DMS 273 treated with DMSO at 0.1 percent for 48 hours (cell line): ENCODE measurements around the gene OGFOD3.
"Not testable (repeated sequence)": the region's sequence is repeated elsewhere in the genome, so short reads cannot be mapped to it uniquely, and the experiment has no call there.

Source experiments
- DNase-seq: peaks from one replicate; lab custom pipeline; 2025; lab: John Stamatoyannopoulos, UW

The OGFOD3 gene

GRCh38 chr17:82373072-82373452 is 45.3 kb downstream of the OGFOD3 start:
- not testable (repeated sequence) for DNase-seq

GRCh38 chr17:82372249-82373071 is 45.9 kb downstream of the OGFOD3 start:
- DNase-seq, result no peak

GRCh38 chr17:82371333-82372248 is 46.8 kb downstream of the OGFOD3 start, which contains the start of gene UTS2R:
UTS2R (plus strand) TSS chr17:82371765; CDS start chr17:82374325, 2,560 bp downstream.
- no peak for DNase-seq

GRCh38 chr17:82370471-82371332 is 47.7 kb downstream of the OGFOD3 start:
- no peak for DNase-seq

- no peak for DNase-seq
Observed at GRCh38 chr17:82369211-82369610, 49.2 kb downstream of the OGFOD3 start.

GRCh38 chr17:82367724-82368524 is 50.5 kb downstream of the OGFOD3 start:
- no peak for DNase-seq

GRCh38 chr17:82366749-82367148 is 51.6 kb downstream of the OGFOD3 start:
- no peak for DNase-seq

GRCh38 chr17:82365606-82366295 is 52.6 kb downstream of the OGFOD3 start:
- no peak for DNase-seq

- DNase-seq, result no peak
Observed at GRCh38 chr17:82361885-82362633, 56.3 kb downstream of the OGFOD3 start.

- not testable (repeated sequence) for DNase-seq
Observed at GRCh38 chr17:82359451-82360074, 58.8 kb downstream of the OGFOD3 start.

- DNase-seq, result no peak
Observed at GRCh38 chr17:82358465-82359350, 59.7 kb downstream of the OGFOD3 start, which contains the start of gene TEX19. TEX19 (plus strand) TSS chr17:82359247; CDS start chr17:82362151, 2,904 bp downstream.

- DNase-seq, result no peak
Observed at GRCh38 chr17:82357394-82357793, 61.0 kb downstream of the OGFOD3 start.

- no peak for DNase-seq
Observed at GRCh38 chr17:82356845-82357355, 61.5 kb downstream of the OGFOD3 start.

- DNase-seq, result no peak
Observed at GRCh38 chr17:82355770-82356427, 62.5 kb downstream of the OGFOD3 start.

- no peak for DNase-seq
Observed at GRCh38 chr17:82354804-82355308, 63.5 kb downstream of the OGFOD3 start.

- DNase-seq, result no peak
Observed at GRCh38 chr17:82353484-82353883, 64.9 kb downstream of the OGFOD3 start.
